ENCODE measurements around the gene GPC6.

GPC6 gene

DNA sequence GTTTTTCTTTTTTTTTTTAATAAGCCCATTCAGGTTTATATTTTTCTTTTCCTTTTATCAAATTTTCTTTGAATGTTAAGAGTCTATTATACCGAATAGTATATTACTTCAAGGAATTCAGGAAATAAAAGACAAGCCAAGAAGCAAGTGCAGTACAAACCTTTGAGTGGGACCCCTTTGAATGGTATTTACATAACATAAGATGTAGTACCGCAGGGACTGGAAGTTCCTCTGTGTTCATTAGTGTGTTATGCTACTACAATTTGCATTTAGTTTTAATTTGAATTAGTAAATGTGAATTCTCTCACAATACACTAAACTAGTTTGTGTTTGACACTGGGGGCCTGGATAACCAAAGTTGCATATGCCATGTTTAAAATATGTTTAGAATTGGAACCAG, 913.4 kb downstream of the GPC6 start:
- no peak overlapping the region for H3K4me3 ChIP-seq (ENCODE audit: low read depth, low read length)

DNA sequence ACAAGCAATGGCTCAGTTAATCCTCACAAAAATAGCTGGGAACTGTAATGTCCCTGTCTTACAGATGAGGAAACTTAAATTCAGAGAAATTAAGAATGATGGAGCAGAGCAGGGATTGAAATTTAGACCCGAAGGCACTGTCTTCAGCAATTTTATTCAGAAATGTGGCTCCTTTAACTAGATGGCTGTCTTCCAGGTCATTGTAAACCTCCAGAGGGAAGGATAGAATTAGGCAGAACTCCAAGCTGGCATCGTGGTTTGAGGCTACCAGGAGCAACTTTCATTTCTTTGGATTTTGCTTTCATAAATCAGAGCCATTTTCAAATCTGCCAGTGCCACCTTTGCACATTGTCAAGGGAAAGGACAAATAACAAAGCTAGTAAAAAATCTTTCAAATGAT, 913.9 kb downstream of the GPC6 start:
- no peak for TF ChIP-seq CTCF (IDR thresholded peaks at IDR 0.05; ENCODE audit: low read depth, low read length)
- no peak overlapping the region for H3K4me3 ChIP-seq (ENCODE audit: low read depth, low read length)

More for the DNA sequence above, 913.4 kb downstream of the GPC6 start:
- TF ChIP-seq CTCF (IDR thresholded peaks at IDR 0.05; ENCODE audit: low read depth, low read length), result no peak

- no peak for TF ChIP-seq CTCF (IDR thresholded peaks at IDR 0.05; ENCODE audit: low read depth, low read length)
- no peak overlapping the region for H3K4me3 ChIP-seq (ENCODE audit: low read depth, low read length)
Observed at GRCh38 chr13:94143624-94144350, 917.2 kb downstream of the GPC6 start.

DNA sequence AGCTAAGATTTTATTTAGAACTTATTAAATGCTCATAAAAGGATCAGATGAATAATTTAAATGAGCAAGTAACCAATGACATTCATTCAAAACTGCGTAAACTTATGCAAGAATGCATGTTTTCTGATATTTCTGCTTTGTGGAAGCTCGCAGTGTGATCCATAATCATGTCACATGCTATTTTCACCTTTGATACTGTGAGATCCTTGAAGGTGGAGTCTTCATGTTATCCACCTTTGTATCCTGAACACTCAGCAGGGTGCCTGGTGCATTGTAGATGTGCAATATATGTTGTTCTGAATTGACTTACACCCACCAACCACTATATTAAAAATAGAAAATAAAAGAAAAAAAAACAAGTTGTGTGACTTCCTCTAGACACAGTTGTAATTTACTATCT, 919.4 kb downstream of the GPC6 start:
- TF ChIP-seq CTCF (IDR thresholded peaks at IDR 0.05; ENCODE audit: low read depth, low read length), result no peak
- no peak overlapping the region for H3K4me3 ChIP-seq (ENCODE audit: low read depth, low read length)

GRCh38 chr13:94153586-94153985, 927.0 kb downstream of the GPC6 start:
- no peak for TF ChIP-seq CTCF (IDR thresholded peaks at IDR 0.05; ENCODE audit: low read depth, low read length)
- no peak overlapping the region for H3K4me3 ChIP-seq (ENCODE audit: low read depth, low read length)

GRCh38 chr13:94154367-94154766, 927.8 kb downstream of the GPC6 start:
- no peak for TF ChIP-seq CTCF (IDR thresholded peaks at IDR 0.05; ENCODE audit: low read depth, low read length)
- H3K4me3 ChIP-seq (ENCODE audit: low read depth, low read length), result no peak overlapping the region

DNA sequence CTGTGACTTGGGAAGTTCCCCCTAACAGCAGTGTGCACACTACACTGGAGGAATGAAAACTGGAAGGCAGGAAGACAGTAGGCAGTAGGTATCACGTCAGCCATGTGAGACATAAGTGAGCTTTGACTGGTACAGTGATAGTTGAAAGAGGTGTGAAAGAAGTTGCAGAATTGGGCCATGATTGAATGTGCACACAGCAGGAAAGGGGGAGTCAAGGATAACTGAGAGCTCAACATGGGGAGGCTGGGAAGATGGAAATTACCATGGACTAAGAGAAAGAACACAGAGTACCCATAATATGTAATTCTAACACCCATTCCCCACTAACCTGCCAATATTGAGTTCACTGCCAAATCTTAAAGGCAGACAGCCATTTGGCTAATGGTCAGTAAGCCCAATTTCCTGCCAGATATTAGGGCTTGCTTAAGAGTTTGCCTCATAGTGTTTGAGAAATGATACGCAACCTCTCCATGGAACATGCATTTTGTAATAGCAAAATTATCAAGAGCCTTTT, 931.2 kb downstream of the GPC6 start:
- no peak for TF ChIP-seq CTCF (IDR thresholded peaks at IDR 0.05; ENCODE audit: low read depth, low read length)

More for the DNA sequence above, 931.2 kb downstream of the GPC6 start:
- H3K4me3 ChIP-seq (ENCODE audit: low read depth, low read length), result no peak overlapping the region

Data from WI38 (cell line).